ENCODE results near the gene UHRF1. TPM values are rescaled to one million over a fixed set of nuclear protein-coding genes. Genes with fewer than 3 reads are reported as not detected.
"Not testable (repeated sequence)": the region's sequence is repeated elsewhere in the genome, so short reads cannot be mapped to it uniquely, and the experiment has no call there.

Gene UHRF1
- total and polyA plus RNA-seq, 4 donors: 3.2 to 7.5 (median 4.5) TPM

DNA sequence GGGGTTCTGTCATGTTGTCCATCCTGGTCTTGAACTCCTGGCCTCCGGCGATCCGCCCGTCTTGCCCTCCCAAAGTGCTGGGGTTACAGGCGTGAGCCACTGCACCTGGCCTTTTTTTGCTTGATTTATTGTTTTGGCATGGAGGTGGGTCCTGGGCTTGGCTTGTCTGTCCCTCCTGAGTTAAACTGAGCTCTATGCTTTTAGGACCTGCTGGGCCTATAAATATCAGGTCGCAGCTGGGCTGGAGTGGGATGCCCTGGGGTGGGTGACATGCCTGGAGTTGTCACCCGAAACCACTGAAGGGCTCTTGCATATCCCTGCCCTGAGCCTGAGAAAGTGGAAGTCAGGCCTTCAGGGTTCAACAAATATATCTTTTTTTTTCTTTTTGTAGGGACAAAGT lies 12.2 kb upstream of the UHRF1 start:
- no peak overlapping the region for H3K4me3 ChIP-seq
- DNase-seq (no peak), ATAC-seq (ENCODE audit: insufficient read depth, low FRiP score) (no peak)
- H3K27me3 ChIP-seq (ENCODE audit: control insufficient read depth in 3 of 3, insufficient read depth in 3 of 3, low read length in 2 of 3): no peaks in the 10 kb centered on the region
- no peak overlapping the region for H3K27ac ChIP-seq (ENCODE audit: low read depth in 1 of 2, low read length in 1 of 2)
- peaks cover 0 to 3% (median 0%) of the 10 kb centered on the region in 5 donors for H3K4me1 ChIP-seq (ENCODE audit: control insufficient read depth in 5 of 5, insufficient read depth in 5 of 5, low read length in 5 of 5)
- no peaks in the 10 kb centered on the region for H3K9me3 ChIP-seq (ENCODE audit: control insufficient read depth in 4 of 4, insufficient read depth in 3 of 4, low read length in 3 of 4)
- no peak overlapping the region for H3K9ac ChIP-seq (ENCODE audit: insufficient read depth in 1 of 2, low read length in 2 of 2)
- TF ChIP-seq, protein P1, sequence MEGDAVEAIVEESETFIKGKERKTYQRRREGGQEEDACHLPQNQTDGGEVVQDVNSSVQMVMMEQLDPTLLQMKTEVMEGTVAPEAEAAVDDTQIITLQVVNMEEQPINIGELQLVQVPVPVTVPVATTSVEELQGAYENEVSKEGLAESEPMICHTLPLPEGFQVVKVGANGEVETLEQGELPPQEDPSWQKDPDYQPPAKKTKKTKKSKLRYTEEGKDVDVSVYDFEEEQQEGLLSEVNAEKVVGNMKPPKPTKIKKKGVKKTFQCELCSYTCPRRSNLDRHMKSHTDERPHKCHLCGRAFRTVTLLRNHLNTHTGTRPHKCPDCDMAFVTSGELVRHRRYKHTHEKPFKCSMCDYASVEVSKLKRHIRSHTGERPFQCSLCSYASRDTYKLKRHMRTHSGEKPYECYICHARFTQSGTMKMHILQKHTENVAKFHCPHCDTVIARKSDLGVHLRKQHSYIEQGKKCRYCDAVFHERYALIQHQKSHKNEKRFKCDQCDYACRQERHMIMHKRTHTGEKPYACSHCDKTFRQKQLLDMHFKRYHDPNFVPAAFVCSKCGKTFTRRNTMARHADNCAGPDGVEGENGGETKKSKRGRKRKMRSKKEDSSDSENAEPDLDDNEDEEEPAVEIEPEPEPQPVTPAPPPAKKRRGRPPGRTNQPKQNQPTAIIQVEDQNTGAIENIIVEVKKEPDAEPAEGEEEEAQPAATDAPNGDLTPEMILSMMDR (IDR thresholded peaks at IDR 0.05; ENCODE audit: control extremely low read depth, extremely low read depth): no peak
- H3K36me3 ChIP-seq (ENCODE audit: control insufficient read depth in 4 of 4, insufficient read depth in 4 of 4, low read length in 4 of 4): no peaks in the 10 kb centered on the region
- 75 to 88% methylated on average over 7 of the region's 7 CpGs for WGBS, 2 donors

DNA sequence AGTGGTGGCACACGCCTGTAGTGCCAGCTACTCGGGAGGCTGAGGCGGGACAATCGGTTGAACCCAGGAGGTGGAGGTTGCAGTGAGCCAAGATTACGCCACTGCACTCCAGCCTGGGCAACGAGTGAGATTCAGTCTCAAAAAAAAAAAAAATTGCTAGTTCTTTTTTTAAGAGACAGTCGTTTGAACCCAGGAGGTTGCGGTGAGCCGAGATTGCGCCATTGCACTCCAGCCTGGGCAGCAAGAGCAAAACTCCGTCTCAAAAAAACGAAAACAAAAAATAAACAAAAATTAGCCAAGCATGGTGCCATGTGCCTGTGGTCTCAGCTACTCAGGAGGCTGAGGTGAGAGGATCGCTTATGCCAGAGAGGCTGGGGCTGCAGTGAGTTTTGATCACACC lies 8.4 kb upstream of the UHRF1 start:
- not testable (repeated sequence) for H3K27ac ChIP-seq (ENCODE audit: low read depth in 1 of 2, low read length in 1 of 2); DNase-seq
- 38 to 68% methylated on average over 13 of the region's 13 CpGs for WGBS, 2 donors

DNA sequence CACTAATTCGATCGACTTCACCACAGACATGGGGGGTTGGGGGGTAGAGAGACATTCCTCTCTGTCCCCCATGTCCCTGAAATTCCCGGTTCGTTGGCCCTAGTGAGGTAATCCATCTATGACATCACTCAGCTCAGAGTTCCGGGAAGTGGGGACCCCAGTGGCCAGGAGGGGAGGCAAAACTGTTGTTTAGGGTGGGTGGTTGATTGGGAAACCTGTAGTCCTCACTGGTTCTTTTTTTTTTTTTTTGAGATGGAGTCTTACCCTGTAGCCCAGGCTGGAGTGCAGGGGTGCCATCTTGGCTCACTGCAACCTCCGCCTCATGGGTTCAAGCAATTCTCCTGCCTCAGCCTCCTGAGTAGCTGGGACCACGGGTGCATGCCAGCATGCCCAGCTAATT lies 6.5 kb upstream of the UHRF1 start, which contains the start of gene ARRDC5:
ARRDC5 (minus strand) TSS at position 101 of the 400 bp plus-strand sequence; CDS start at position 30, 71 bp downstream.
- Histone ChIP-seq H3K27me3 (ENCODE audit: control insufficient read depth in 3 of 3, insufficient read depth in 3 of 3, low read length in 2 of 3) (no peaks in the 10 kb centered on the region), H3K4me1 (ENCODE audit: control insufficient read depth in 5 of 5, insufficient read depth in 5 of 5, low read length in 5 of 5) (no peaks in the 10 kb centered on the region), H3K36me3 (ENCODE audit: control insufficient read depth in 4 of 4, insufficient read depth in 4 of 4, low read length in 4 of 4) (no peaks in the 10 kb centered on the region), H3K4me3 (no peak within 1 kb of the TSS), H3K27ac (ENCODE audit: low read depth in 1 of 2, low read length in 1 of 2) (no peak within 1 kb of the TSS), H3K9ac (ENCODE audit: insufficient read depth in 1 of 2, low read length in 2 of 2) (no peak within 1 kb of the TSS), H3K9me3 (ENCODE audit: control insufficient read depth in 4 of 4, insufficient read depth in 3 of 4, low read length in 3 of 4) (no peaks in the 10 kb centered on the region)
- TF ChIP-seq, protein P1 (IDR thresholded peaks at IDR 0.05; ENCODE audit: control extremely low read depth, extremely low read depth): no peak
- ATAC-seq (ENCODE audit: insufficient read depth, low FRiP score) (no peak), DNase-seq (no peak)
- WGBS, 2 donors: 59 to 74% methylated on average over 7 of the region's 7 CpGs

More for the DNA sequence above, 8.4 kb upstream of the UHRF1 start:
- H3K27me3 ChIP-seq (ENCODE audit: control insufficient read depth in 3 of 3, insufficient read depth in 3 of 3, low read length in 2 of 3); H3K36me3 ChIP-seq (ENCODE audit: control insufficient read depth in 4 of 4, insufficient read depth in 4 of 4, low read length in 4 of 4); H3K9ac ChIP-seq (ENCODE audit: insufficient read depth in 1 of 2, low read length in 2 of 2); H3K4me3 ChIP-seq; H3K9me3 ChIP-seq (ENCODE audit: control insufficient read depth in 4 of 4, insufficient read depth in 3 of 4, low read length in 3 of 4); ATAC-seq (ENCODE audit: insufficient read depth, low FRiP score); H3K4me1 ChIP-seq (ENCODE audit: control insufficient read depth in 5 of 5, insufficient read depth in 5 of 5, low read length in 5 of 5): not testable (repeated sequence)

DNA sequence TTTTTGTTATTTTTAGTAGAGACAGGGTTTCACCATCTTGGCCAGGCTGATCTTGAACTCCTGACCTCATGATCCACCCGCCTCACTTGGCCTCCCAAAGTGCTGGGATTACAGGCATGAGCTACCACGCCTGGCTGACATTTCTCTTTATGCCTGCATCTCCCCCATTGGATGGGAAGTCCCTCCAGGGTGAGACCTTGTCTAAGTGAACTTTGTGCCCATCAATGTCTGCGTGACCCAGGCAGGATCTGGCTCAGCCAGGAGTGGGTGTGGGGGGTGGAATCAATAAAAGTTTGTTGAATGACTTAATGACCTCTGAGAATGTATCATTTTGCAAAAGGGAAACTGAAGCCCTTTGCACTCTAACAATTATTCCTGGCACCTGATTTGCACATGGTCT lies 4.8 kb upstream of the UHRF1 start:
- Histone ChIP-seq H3K4me3 (no peak overlapping the region), H3K4me1 (ENCODE audit: control insufficient read depth in 5 of 5, insufficient read depth in 5 of 5, low read length in 5 of 5) (peaks cover 0 to 6% (median 0%) of the 10 kb centered on the region in 5 donors), H3K36me3 (ENCODE audit: control insufficient read depth in 4 of 4, insufficient read depth in 4 of 4, low read length in 4 of 4) (no peaks in the 10 kb centered on the region), H3K27me3 (ENCODE audit: control insufficient read depth in 3 of 3, insufficient read depth in 3 of 3, low read length in 2 of 3) (no peaks in the 10 kb centered on the region), H3K27ac (ENCODE audit: low read depth in 1 of 2, low read length in 1 of 2) (no peak overlapping the region), H3K9me3 (ENCODE audit: control insufficient read depth in 4 of 4, insufficient read depth in 3 of 4, low read length in 3 of 4) (no peaks in the 10 kb centered on the region), H3K9ac (ENCODE audit: insufficient read depth in 1 of 2, low read length in 2 of 2) (no peak overlapping the region)
- TF ChIP-seq, protein P1 (IDR thresholded peaks at IDR 0.05; ENCODE audit: control extremely low read depth, extremely low read depth): no peak
- DNase-seq (no peak), ATAC-seq (ENCODE audit: insufficient read depth, low FRiP score) (no peak)
- 81 to 84% methylated on average over 3 of the region's 3 CpGs for WGBS, 2 donors
